Measurements from ENCODE around the gene STXBP1.

STXBP1 gene

DNA sequence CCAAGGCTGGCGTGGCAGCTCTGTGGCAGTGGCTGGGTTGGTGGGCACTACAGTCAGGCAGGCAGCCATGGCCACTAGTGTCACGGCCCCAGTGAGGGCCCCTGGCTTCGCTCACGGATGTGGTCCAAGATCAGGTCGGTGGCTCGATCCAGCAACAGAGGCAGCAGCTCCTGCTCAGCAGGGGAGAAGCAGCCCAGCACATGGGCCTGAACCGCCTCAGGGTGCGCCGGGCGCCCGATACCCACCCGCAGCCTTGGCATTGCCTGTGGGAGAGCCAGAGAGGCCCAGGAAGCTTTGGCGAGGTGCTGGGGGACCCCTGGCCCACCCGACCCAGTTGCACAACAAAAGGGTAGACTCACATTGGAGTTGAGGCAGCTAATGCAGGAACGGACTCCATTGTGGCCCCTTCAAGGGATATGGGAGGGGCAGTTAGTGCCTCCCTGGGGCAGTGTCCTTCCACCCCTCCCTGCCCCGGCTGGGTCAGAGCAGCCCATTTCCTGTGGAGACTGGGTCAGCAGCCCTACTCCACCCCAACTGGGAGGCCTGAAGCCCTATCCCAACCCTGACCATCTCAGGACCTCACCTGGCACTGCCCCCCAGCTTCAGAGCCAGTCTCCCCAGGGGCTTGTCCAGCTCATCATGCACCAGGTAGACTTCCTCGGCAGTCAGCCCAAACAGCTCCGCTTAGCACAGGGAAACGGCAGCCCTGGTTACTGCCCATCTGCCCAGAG is 102.1 kb downstream of the STXBP1 start:
- DNase-seq (ENCODE audit: low read depth in 2 of 2): no peak

DNA sequence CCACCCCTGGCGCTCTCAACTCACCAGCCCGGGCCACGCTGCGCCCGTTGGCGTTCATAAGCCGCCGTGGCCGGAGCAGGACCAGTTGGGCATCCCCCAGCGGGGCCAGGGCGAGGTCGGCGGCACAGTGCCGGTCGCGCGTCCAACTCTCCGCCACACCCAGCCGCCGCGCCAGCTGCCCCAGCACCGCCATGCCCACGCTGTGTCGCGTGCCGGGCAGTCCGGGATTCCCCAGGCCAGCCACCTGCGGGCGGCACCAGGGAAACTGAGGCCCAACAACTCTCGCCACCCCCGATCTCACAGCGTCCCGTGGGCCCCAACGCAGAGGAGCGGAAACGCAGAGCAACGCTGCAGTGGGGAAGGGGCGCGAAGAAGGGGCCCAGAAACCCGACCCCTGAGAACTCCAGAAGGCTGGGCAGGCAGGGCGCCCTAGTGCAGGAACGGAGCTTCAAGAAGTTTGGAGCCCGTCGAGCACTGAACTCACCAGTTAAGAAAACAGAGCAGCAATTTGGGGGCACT is 102.9 kb downstream of the STXBP1 start:
- no peak for DNase-seq (ENCODE audit: low read depth in 2 of 2)

DNA sequence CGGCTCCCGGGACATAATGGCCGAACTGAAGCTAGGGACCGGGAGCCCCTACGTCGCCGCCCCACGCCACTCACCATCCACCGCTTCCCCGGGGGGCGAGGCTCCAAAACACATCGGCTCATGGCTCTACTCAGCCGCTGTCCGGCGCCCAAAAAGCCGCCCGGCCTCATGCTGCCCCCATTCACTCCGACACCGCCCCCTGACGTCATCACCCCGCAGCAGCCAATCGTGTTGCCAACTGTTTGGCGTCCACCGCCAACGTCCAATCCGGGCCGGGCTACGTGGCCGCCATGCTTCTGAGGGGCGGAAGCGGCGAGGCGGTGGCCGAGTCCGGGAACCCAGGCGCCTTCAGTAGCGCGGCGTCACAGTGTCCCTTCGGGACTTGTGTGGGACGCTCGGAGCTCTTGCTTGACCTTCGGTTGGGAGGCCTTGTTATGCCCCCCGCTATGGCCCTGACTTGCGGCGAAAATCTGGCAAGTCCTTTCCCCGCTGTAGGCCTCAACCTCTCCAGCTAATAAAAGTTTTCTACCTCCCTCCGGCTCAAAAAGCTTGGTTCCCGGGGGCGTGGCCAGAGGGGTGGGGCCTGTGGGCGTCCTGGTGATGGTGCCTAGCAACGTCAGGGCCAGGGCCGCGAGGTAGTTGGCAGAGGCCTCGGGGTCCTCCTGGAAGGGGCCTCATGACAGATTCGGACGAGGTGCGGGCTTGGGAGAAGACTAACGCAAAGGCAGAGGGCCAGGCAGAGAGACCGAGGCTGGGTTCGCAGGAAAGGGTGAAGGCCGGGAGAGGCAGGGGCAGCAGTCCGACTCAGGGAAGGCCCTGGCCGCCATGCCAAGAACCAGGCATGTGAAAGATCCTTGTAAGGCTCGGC is 103.6 kb downstream of the STXBP1 start, which contains the start of the genes PTRH1 and TTC16:
Gene PTRH1, minus strand, starts transcription at position 194 of the 868 bp plus-strand sequence. Its CDS starts 24 bp downstream, at position 170.
Gene TTC16, plus strand, starts transcription at position 610 of the 868 bp plus-strand sequence. Its CDS starts 67 bp downstream, at position 677.
- DNase-seq (ENCODE audit: low read depth in 2 of 2): peak; percentile 78 to 83

DNA sequence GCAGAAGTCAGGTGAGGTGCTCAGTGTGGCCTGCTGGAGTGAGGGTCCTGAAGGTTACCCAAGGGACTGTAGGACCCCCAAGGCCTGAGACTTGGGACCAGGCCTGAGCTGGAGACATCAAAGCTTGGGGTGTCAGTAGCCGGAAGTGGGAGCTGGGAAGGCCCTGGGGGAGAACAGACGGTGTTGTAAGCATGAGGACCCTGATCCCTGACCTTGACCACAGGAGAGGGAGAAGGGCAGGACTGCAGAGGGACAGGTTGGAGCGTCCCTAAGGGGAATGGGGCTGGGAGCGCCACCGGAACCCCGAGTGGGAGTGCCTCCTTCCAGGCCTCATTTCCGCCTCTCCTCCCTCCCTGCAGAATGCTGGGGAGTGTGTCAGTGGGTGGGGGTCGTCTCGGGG is 104.3 kb downstream of the STXBP1 start:
- no peak for DNase-seq (ENCODE audit: low read depth in 2 of 2)

DNA sequence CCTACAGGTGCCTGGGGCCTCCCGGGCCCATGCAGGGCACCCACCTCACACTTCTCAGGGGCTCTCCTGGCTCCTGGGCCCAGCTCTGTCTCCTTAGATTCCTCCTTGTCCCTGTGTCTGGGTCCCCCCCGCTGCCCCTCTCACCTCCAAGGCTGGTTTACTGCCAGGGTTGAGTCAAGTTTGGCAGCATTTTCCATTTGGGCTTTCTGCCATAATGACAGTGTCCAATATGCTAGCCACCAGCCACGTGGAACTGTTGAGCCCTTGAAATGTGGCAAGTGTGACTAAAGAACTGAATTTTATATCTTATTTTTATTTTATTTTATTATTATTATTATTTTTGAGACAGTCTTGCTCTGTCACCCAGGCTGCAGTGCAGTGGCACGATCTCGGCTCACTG is 105.7 kb downstream of the STXBP1 start:
- DNase-seq (ENCODE audit: low read depth in 2 of 2): no peak

DNA sequence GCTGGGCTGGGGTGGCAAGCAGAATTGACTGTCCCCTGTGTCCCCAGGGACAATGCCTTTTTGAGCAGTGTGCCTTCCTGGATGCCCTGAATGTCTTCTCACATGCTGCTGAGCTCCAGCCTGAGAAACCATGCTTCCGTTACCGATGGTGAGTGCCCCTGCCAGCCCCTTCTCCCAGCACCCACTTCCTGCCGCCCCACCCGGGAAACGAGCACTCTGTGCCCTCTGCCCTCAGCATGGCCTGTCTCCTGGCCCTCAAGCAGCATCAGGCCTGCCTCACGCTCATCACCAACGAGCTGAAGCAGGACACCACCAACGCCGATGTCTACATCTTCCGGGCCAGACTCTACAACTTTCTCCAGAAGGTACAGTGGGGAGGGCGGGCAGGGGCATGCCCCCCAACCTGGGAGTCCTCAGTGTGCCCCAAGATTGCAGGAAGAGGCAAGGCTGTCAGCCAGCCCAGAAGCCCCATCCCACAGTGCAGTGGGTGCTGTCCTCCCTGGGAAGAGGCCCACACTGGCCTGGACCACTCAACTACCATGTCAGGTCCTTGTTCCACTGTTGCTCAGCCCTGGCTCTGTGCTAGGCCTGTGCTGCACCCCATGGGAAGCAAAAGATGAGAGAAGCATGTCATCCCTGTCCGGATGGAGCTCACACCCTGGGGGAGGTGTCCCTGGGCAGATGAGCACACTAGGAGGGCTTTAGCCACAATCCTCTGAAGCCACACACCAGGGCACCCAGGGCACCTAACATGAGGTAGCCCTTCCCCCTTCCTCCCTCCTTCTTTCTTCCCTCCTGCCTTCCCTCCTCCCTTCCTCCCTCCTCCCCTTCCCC is 108.2 kb downstream of the STXBP1 start:
- no peak for DNase-seq (ENCODE audit: low read depth in 2 of 2)

DNA sequence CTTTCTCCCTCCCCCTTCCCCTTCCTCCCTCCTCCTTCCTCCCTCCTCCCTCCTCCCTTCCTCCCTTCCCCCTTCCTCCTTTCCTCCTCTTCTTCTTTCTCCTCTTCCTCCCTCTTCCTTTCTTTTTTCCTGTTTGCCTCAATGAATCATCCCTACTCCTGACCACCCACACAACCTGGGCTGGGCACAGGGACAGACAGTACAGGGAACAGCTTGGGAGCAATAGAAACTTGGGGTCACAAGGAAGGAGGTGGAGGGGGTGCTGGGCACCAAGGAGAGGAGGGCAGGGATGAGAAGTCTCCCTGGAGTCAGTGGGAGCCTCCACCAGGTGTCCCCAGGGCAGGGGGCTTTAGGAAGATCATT is 108.8 kb downstream of the STXBP1 start:
- no peak for DNase-seq (ENCODE audit: low read depth in 2 of 2)

DNA sequence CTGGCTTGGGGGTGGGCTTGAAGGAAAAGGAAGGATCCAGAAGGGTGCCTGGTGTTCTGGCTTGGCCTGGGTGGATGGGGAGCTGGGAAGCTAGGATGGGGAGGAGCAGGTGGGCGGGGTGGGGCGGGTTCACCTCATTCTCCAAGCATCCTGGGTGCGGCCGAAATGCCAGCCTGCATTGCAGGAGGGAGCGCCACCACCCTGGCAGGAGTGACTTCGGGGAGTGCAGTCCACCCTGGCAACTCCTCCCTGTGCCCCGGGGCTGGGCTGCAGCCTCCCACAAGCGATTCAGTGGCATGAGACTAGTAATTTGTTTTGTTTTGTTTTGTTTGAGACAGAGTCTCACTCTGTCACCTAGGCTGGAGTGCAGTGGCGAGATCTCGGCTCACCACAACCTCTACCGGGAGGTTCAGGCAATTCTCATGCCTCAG is 109.3 kb downstream of the STXBP1 start:
- no peak for DNase-seq (ENCODE audit: low read depth in 2 of 2)

DNA sequence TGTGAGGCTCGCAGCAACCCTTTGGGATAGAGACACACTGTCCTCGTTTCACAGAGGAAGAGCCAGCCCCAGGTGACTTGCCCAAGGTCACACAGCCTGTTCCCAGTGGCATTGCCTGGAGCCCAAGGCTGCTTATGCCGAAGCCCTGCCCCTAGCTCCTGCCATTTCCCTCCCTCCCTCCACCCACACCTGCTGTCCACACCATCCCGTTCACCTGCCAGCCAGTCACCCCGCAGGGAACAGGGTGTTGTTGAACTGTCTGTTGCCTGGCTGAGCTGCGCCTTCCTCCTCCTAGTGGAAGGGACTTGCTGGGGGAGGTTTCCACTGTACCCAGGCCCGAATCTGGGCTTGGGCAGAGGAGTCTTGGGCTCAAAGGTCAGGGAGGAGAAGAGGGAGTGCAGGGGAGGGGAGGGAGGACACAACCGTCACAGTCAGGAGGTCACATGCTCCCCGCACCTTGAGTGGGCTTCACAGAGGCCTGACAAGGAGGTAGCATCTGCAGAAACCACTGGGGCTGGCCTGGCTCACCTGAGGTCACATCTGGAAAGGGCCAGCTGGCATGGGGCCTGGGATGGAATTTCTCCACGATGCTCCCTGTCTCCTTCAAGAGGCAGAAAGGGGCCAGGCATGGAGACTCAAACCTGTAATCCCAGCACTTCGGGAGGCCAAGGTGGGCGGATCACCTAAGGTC is 110.1 kb downstream of the STXBP1 start:
- DNase-seq (ENCODE audit: low read depth in 2 of 2): no peak

DNA sequence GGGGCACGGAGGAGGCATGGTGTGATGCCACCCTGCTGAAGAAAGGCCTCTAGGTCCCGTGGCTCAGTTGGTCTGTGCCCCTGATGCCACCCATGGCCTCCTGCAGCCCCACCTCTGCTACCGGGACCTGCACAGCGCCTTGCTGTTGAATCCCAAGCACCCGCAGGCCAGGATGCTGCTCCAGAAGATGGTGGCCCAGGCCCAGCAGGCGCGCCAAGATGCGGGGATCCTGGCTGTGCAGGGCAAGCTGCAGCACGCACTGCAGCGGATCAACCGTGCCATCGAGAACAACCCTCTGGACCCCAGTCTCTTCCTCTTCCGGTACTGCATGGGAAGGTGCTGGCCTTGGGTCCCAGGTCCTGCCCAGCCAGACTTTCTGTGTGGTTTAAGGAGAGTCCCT is 110.9 kb downstream of the STXBP1 start:
- DNase-seq (ENCODE audit: low read depth in 2 of 2): no peak

DNA sequence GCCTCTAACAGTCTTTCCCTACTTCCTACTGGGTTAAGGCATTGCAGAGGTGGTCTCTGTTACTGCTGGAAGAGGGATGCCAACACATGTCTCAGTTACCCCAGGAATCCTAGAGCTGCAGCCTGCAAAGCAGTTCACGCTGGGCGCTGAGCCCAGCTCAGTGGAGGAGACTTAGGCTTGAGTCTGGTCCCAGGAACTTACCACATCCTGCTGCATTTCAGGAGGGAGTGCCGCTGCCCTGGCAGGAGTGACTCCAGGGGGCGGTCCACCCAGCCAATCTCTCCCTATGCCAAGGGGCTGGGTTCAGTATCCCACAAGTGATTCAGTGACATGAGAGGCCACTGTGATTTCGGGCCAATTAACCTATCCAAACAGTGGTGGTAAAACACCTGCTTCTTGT is 111.4 kb downstream of the STXBP1 start:
- DNase-seq (ENCODE audit: low read depth in 2 of 2): no peak

DNA sequence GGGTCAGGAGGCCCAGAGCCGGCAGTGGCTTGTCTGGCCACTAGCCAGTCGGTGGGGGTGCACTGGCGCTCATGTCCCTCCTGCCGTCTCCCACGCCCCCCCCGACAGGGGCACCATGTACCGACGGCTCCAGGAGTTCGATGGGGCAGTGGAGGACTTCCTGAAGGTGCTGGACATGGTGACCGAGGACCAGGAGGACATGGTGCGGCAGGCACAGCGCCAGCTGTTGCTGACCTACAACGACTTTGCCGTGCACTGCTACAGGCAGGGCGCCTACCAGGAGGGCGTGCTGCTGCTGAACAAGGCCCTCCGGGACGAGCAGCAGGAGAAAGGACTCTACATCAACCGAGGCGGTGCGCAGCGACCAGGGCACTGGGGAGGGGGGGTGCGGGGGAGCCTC is 111.9 kb downstream of the STXBP1 start:
- DNase-seq (ENCODE audit: low read depth in 2 of 2): no peak

DNA sequence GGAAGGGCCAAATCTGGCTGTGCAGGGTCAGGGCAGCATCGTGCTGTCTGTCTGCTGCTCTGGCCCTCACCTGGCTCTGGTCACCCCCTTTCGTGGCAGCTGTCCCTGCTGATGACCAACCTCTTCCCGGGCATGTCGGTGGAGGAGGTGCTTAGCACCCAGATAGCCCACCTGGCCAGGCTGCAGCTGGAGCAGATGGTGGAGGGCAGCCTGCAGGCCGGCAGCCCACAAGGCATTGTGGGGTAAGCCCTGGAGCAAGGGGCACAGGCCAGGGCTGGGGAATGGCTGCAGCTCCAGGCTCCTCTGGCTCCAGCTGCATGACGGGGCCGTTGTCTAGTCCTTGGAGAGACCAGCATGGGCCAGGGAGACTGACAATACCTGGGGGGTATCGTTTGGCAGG is 114.8 kb downstream of the STXBP1 start:
- no peak for DNase-seq (ENCODE audit: low read depth in 2 of 2)

DNA sequence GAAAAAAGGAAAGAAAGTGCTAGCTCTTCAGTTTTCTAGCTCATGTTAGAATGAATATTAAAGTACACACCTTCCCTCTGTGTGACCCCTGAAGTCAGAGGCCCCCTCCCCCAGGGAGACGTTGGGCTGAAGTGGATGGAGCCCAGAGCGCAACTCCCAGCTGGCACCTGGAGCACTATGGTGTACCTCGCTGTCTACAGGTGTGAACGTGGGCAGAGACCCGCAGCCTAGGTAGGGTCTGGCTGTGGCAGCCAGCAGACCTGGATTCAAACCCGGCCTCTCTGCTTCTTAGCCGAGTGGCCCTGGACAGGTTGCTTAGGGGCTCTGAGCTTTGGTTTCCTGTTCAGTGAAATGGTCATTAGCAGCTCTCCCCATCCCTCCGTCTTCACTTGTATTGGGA is 116.7 kb downstream of the STXBP1 start:
- no peak for DNase-seq (ENCODE audit: low read depth in 2 of 2)

DNA sequence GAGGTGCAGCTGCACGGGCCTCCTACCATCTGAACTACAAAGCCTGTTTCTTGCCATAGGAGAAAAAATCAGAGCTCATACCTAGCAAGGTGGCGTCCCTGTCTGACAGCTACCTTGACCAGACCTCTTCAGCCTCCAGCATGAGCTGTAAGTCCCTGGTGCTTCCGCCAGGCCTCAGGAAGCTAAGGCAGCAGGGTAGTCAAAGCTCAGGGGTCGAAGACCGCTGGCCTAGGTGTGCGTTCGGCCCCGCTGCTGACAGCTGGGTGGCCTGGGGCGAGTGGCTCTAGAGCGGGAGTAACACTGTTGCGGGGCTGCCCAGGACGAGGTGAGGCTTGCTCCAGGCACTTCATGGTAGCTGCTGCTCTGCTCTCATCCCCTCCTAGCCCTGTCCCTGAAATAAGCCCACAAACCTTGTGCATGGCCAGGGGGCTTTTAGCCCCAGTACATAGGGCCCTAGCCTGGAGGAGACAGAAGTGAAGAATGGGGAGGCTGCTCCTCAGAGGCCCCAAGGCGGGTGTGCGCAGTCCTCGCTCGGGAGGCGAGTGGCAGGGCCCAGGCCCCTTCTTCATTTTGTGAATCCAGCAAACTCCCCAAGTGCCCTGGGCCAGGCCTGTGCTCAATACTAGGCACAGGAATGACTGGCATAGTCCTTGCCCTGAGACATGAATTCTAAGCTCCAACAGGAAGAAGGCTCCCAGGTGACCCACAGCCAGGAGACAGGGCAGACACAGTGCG is 117.6 kb downstream of the STXBP1 start:
- DNase-seq (ENCODE audit: low read depth in 2 of 2): no peak

DNA sequence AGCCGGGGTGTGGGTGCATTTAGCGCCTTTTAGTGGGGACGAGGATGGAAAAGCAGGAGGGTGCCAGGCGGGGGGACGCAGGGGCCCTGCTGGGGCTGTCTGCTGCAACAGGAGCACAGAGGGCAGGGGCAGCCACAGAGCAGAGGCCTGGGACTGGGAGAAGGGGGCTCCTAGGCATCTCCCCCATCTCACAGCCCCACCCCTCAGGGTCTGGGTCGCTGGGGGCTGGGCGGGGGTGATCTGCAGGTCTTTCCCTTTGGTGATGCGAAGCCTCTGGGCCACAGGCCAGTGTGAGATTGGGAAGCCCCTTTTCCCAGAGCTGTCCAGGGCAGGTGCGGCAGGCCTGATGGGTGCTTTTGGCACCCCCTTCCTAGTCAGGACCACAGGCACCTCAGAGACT is 118.2 kb downstream of the STXBP1 start:
- no peak for DNase-seq (ENCODE audit: low read depth in 2 of 2)

DNA sequence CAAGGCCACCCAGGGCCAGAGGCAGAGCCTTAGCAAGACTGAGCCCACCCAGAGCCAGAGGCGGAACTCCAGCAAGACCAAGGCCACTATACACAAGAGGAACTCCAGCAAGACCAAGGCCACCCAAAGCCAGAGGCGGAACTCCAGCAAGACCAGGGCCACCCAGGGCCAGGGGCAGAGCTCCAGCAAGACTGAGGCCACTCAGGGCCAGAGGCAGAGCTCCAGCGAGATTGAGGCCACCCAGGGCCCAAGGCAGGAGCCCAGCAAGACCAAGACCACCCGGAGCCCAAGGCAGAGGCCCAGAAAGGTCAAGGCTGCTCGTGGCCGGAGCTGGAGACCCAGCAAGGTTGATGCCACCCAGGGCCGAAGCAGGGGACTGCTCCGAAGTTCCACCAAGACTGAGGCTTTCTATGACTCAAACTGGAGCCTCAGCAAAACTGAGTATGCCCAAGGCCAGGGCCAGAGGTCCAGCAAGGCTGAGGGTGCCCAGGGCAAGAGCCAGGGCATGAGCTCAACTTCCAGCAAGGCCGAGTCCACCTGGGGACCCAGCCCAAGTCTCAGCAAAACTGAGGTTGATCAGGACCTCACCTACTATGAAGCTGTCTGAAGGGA is 118.8 kb downstream of the STXBP1 start:
- DNase-seq (ENCODE audit: low read depth in 2 of 2): no peak

DNA sequence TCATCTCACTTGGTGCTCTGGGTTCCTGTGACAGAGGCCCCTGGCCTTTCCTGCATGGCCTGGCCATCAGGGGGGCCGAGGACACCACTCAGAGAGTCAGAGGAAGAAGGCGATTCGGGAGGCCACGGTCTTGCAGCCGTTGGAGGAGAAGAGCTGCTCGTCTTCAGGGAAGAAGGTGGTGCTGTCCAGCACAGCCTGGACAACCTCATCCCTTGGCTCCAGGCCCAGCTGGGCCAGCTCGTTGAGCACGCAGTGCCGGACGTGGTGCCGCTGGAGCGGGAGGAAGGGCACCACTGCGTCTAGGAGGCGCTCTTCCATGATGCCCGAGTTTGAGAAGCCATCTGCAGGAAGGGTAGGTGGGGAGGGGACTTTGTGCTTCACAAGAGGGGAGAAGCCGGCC is 119.9 kb downstream of the STXBP1 start:
- no peak for DNase-seq (ENCODE audit: low read depth in 2 of 2)

DNA sequence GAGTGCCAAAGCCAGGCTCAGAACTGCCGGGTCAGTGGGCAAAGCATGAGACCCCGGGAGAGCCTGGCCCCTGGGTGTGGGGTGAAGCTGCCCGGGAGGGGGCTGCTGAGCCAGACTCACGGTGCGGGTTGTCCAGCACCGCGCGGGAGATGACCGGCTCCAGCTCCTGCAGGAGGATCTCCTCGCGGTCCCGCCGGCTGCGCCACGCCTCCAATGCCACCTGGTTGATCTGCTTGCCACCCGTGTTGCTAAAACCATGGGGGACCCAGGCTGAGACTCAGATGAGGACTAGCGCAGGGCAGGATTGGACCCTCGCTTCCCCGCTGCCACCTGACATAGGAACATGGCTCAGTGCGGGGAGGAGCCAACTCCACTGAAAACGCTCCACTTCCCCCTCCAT is 120.4 kb downstream of the STXBP1 start:
- DNase-seq (ENCODE audit: low read depth in 2 of 2): no peak

DNA sequence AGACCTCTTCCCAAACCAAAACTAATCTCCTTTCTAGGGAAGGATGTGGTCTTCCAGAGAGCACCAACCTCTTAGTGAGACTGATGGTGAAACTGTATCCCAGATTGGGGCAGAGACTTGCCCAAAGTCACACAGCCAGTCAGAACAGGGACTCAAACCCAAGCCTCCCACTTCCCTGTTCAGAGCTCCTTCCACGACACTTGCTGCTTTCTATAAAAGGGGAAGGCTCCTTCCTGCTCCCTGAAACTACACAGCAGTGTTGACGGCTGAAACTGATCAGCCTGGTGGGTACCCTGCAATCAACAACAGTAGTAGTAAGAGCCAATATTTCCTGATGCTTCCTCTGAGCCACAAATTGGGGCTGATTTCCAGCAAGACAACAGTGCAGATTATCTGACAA is 121.5 kb downstream of the STXBP1 start:
- no peak for DNase-seq (ENCODE audit: low read depth in 2 of 2)

All from fibroblast of skin of left biceps (primary cell).